ENCODE measurements around the gene GRHL1.

GRHL1 gene

GRCh38 chr2:9949239-9949991, 2.1 kb upstream of the GRHL1 start:
- no peak for DNase-seq (ENCODE audit: low spot score)

DNA sequence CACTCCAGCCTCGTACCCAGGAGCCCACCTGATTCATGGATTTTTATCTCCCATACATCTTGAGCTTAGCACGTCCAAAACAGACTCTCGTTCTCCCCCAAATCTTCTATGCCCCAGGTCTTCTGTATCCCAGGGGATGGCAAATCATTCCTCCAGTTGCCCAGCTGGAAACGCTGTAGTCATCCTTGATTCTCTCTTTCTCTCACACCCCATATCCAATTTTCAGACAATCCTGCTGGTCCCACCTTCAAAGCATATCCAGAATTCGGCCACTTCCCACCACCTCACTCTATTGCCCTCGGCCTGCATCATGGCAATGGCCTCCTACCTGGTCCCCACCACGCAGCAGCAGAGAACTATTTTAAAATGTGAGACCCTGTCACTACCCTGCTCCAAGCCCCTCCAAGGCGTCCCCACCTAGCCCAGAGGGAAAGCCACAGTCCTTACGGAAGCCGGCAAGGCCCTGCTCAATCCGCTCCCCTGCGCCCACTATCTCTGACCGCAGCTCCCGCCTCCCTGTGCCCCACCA, 1.4 kb upstream of the GRHL1 start:
- no peak for DNase-seq (ENCODE audit: low spot score)

DNA sequence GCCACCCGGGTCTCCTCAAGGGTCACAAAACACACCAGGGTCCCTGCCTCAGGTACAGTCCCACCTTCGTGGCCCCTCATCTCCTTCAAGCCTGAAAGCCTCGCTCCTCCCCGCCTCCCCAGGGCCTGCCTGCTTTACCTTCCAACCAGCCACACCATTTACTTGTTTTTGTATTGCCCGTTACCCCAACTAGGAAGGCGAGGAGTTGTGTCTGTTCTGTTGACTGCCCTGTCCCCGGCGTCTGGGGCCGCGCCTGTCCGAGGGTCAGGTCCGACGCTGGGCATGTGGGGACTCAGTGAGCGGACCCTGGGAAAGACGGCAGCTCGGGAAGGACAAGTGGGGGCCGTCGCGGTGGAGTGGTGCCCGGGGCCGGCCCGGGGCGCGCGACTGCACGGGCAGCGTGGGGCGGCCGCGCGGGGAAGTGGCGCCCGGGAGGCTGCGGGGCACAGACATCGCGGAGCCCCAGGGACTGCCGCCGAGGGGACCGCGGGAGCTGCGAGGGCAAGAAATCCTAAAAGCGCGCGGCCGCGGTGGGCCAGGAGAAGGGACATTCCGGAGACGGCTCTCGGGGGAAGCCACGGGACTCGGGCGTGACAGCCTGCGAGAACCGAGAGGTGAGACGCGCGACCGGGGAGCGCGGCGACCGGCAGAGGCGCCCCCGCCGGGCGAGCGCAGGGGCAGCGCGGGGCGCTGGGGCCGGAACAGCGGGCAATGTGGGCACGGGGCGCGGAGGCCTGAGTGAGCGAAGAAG, 797 bp upstream of the GRHL1 start:
- DNase-seq (ENCODE audit: low spot score), result no peak

- no peak for DNase-seq (ENCODE audit: low spot score)
Observed at GRCh38 chr2:9951272-9951521, 296 bp upstream of the GRHL1 start.

GRCh38 chr2:9952286-9952737, 819 bp downstream of the GRHL1 start:
- no peak for DNase-seq (ENCODE audit: low spot score)

- no peak for DNase-seq (ENCODE audit: low spot score)
Observed at GRCh38 chr2:9952856-9953503, 1.5 kb downstream of the GRHL1 start.

GRCh38 chr2:9954136-9954535, 2.6 kb downstream of the GRHL1 start:
- DNase-seq (ENCODE audit: low spot score), result no peak

DNA sequence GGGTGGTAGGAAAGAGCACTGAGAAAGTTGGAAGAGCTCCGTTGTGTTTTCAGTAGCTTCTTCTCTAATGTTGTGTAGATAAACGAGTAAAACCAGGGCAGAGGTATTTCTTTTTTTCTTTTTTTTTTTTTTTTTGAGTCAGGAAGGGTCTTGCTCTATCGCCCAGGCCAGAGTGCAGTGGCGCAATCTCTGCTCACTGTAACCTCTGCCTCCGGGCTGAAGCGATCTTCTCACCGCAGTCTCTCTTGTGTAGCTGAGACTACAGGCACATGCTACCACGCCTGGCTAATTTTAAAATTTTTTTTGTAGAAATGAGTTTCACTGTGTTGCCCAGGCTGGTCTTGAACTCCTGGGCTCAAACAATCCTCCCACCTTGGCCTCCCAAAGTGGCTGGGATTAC, 6.6 kb downstream of the GRHL1 start:
- no peak for DNase-seq (ENCODE audit: low spot score)

GRCh38 chr2:9959262-9959661, 7.8 kb downstream of the GRHL1 start:
- no peak for DNase-seq (ENCODE audit: low spot score)

DNA sequence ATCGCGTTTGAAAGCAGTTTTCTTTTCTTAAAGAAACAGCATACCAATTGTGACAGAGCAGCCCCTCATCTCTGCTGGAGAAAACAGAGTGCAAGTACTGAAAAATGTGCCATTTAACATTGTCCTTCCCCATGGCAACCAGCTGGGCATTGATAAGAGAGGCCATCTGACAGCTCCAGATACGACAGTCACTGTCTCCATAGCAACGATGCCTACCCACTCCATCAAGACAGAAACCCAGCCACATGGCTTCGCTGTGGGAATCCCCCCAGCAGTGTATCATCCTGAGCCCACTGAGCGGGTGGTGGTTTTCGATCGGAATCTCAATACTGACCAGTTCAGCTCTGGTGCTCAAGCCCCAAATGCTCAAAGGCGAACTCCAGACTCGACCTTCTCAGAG, 9.5 kb downstream of the GRHL1 start:
- no peak for DNase-seq (ENCODE audit: low spot score)

- no peak for DNase-seq (ENCODE audit: low spot score)
Observed at GRCh38 chr2:9964334-9964980, 13.0 kb downstream of the GRHL1 start.

- DNase-seq (ENCODE audit: low spot score), result no peak
Observed at GRCh38 chr2:9965119-9965822, 13.8 kb downstream of the GRHL1 start.

DNA sequence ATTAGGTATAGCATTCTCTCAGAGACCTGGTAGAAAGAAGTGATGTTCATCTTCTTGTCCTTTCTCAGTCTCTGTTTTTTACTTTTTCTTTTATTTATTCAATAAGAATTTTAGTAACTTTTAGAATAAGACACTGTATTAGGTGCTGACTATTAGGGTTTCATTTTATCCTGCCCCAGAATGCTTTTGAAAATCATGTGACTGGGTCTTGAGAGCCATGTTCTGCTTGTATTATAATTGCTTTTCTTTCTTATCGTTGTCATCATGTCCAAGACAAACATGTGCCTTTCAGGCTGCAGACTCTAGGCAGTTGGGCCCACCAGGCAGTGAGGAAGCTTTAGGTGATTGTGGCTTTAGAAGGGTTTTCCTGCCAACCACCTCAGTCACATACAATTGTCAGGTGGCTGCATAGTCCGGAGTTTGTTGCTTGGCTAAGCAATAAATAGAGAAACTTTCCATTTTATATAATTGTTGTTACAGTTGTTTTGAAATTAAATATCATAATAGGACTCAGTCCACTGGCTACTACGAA, 15.1 kb downstream of the GRHL1 start:
- DNase-seq (ENCODE audit: low spot score), result no peak

DNA sequence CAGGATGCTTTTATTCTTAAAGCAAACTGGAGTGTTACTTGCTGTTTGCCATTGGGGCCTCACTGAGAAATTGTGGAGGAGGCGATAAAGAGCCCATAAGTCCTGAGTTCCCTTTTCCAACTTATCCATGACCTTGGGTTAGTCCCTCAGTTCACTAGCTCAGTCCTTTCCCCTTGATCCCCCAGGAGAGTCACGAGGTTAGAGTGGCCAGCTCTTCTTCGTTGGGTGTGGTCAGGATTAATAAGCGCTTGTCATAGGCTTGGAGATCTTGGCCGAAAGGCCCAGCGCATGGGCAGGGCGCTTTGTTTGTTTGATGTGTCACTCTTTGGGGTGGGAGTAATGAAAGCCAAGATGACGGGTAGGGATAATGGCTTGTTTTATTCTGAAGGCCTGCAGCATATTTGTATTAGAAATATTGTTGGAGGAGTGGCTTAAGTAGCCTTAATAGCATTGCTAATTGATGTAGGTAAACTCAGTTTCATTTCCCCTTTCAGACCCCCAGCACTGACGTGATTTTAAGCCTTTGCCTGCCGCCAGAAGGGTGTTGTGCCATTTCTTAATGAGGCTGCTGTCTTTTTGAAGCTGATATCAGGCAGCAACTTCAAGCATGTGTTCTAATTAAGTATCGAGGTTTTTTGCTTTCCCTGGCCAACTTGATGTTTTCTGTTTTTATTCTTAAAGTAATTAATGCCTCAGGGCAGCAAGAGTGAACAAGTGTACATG, 15.7 kb downstream of the GRHL1 start:
- DNase-seq (ENCODE audit: low spot score), result no peak

DNA sequence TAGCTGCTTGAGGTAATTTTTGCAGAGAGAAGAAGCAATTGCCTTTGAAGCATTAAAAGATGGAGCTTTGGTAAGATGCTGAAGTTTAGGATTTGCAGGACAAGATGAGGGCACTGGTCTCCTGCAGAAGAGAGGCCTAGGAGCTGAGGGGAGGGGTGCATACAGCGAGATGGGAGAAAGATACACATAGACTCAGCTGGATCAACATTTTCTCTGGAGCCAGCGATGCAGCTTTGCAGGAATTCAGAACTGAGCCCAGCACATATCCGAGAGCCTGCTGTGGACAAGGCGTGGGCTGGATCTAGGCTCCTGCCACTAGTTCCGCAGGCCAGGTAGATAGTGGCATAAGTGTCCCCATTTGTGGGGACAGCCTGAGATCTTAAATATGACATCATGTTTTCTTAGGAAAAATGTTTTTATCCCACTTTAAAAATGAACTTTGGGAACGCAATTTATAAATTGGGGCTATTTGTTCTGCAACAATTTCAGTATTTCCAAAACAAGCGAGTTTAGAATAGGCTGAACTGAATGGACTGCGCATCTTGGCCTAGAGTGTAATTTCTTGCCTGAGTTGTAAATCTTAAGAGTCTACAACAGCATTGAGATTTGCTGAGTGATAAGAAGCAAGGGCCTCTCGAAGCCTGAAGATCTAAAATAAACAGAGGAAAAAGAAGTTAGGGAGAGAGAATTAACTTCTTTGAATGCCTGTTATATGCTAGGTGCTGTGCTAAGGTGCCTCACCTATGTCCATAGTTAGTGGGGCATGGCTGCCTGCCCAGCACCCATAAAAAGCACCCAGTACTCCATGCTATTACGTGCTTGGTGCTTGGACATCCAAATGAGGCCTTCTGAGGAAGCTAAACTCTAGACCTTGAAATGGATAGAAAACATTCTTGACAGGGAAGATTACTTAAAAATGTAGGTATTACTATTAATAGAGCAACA, 17.3 kb downstream of the GRHL1 start:
- DNase-seq (ENCODE audit: low spot score), result no peak

- DNase-seq (ENCODE audit: low spot score), result no peak
Observed at GRCh38 chr2:9970200-9971044, 18.9 kb downstream of the GRHL1 start.

DNA sequence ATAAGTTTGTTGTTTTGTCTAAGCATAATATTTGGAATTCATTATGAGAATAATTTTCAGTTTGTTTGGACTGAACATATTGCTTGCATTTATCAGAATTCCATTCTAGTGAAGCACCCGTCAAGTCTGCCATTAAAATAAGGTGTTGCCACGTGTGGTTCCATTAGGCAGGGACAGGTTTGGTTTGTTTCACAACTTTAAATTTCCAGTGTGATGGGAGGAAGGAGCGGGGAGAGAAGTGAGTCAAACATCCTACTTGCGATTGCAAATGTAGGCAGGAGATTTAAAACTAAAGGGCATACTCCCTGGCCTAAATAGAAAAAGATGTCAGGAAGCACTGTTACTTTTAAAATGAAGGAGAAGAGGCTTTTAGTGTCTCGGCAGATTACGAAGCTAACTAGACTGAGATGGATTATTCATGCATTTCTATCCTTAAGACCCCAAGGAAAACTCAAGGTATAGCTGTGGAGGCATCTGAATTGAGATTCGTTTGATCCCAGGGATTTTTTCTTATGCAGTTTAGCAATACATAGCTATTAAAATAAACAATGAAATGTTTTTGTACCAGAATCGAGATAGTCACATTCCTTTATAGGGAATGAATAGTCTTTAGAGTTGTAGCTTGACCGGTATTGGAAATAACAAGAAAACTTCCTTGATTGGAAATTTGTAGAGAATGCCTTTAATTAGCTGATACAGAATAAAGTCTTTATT, 19.8 kb downstream of the GRHL1 start:
- DNase-seq (ENCODE audit: low spot score), result no peak

- DNase-seq (ENCODE audit: low spot score), result no peak
Observed at GRCh38 chr2:9971890-9972289, 20.4 kb downstream of the GRHL1 start.

Data from putamen (tissue), 1 donor.